Parathyroid adenoma (tissue), 2 donors: Measurements from ENCODE around the gene KREMEN1.

ENCODE experiments used
- H2AFZ ChIP-seq: fragments of 300-600 bp; sonication (generic); one replicate; pipeline ENCODE4 v1.7.0; 2017; ENCODE audit warnings: antibody characterized with exemption, mild to moderate bottlenecking
- H3K27ac ChIP-seq: fragments of 300-600 bp; sonication (generic); one replicate; pipeline ENCODE4 v1.7.0; 2017
- H3K27me3 ChIP-seq: fragments of 300-600 bp; sonication (generic); one replicate; pipeline ENCODE4 v1.7.0; 2017; ENCODE audit warnings: low read length; ENCODE audit not compliant: control insufficient read depth, insufficient read depth
- H3K36me3 ChIP-seq: fragments of 300-600 bp; sonication (generic); one replicate; pipeline ENCODE4 v1.7.0; 2017; ENCODE audit warnings: low read length; ENCODE audit not compliant: control insufficient read depth, insufficient read depth
- H3K4me1 ChIP-seq: fragments of 300-600 bp; sonication (generic); one replicate; pipeline ENCODE4 v1.7.0; 2017; ENCODE audit warnings: control low read depth
- H3K4me2 ChIP-seq: fragments of 300-600 bp; sonication (generic); one replicate; pipeline ENCODE4 v1.7.0; 2017; ENCODE audit warnings: low read length
- H3K4me3 ChIP-seq: fragments of 300-600 bp; sonication (generic); one replicate; pipeline ENCODE4 v1.7.0; 2017; ENCODE audit warnings: low read depth, low read length
- H3K79me2 ChIP-seq: fragments of 300-600 bp; sonication (generic); one replicate; pipeline ENCODE4 v1.7.0; 2017; ENCODE audit warnings: control low read depth
- H3K9ac ChIP-seq: fragments of 300-600 bp; sonication (generic); one replicate; pipeline ENCODE4 v1.7.0; 2017; ENCODE audit warnings: mild to moderate bottlenecking
- H3K9me3 ChIP-seq: fragments of 300-600 bp; sonication (generic); one replicate; pipeline ENCODE4 v1.7.0; 2017; ENCODE audit warnings: low read length; ENCODE audit not compliant: control insufficient read depth
- TF ChIP-seq, protein P1 (sequence below): fragments of 300-600 bp; sonication (generic); IDR thresholded peaks from one replicate; pipeline ENCODE4 v1.7.0; 2017; ENCODE audit warnings: antibody characterized with exemption, mild to moderate bottlenecking
- donor health status: primary hyperparathyroidism.

Gene KREMEN1

DNA sequence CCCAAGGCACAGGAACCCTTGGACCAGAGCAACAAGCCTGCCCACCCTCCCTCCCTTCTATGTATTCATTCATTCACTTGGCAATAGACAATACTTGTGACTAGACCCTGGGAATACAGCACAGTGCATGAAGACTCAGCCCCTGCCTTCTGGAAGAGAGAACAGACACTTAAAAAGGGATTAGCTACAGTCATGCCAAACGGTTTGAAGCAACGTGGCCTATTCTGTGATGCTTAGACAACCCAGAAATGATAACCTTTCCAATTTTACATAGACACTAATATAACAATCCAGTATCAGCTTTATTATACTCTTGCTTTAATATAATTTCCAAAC, 52.6 kb downstream of the KREMEN1 start:
- Histone ChIP-seq H3K4me3 (no peak overlapping the region), H3K27me3 (no peaks in the 10 kb centered on the region), H3K27ac (no peak overlapping the region), H3K79me2 (no peaks in the 10 kb centered on the region), H2AFZ (no peak overlapping the region), H3K4me1 (no peaks in the 10 kb centered on the region), H3K9ac (no peak overlapping the region), H3K36me3 (no peaks in the 10 kb centered on the region), H3K9me3 (no peaks in the 10 kb centered on the region), H3K4me2 (no peak overlapping the region)
- TF ChIP-seq, protein P1, sequence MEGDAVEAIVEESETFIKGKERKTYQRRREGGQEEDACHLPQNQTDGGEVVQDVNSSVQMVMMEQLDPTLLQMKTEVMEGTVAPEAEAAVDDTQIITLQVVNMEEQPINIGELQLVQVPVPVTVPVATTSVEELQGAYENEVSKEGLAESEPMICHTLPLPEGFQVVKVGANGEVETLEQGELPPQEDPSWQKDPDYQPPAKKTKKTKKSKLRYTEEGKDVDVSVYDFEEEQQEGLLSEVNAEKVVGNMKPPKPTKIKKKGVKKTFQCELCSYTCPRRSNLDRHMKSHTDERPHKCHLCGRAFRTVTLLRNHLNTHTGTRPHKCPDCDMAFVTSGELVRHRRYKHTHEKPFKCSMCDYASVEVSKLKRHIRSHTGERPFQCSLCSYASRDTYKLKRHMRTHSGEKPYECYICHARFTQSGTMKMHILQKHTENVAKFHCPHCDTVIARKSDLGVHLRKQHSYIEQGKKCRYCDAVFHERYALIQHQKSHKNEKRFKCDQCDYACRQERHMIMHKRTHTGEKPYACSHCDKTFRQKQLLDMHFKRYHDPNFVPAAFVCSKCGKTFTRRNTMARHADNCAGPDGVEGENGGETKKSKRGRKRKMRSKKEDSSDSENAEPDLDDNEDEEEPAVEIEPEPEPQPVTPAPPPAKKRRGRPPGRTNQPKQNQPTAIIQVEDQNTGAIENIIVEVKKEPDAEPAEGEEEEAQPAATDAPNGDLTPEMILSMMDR: no peak

DNA sequence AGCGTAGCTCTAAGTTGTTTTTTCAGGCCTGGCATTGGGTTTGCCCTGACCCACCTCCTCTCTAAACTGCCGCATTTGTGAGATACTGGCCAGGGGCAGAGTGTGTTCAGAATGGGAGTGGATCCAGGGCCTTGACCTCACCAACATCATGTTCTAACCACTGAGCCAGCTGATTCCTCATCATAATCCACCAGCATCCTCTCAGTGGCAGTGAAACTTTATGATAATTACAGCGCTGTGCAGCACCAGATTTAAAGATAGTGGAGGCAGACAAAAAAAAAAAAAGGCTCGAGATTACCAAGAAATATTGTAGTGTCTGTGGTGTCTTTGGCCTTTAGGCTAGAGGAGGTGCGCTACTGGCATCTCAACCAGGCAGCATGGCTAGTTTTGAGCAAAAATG, 53.0 kb downstream of the KREMEN1 start:
- no peaks in the 10 kb centered on the region for H3K27me3 ChIP-seq
- H3K27ac ChIP-seq: no peak overlapping the region
- H3K79me2 ChIP-seq: no peaks in the 10 kb centered on the region
- no peaks in the 10 kb centered on the region for H3K9me3 ChIP-seq
- H3K4me1 ChIP-seq: no peaks in the 10 kb centered on the region
- H3K36me3 ChIP-seq: no peaks in the 10 kb centered on the region
- H2AFZ ChIP-seq: no peak overlapping the region
- H3K4me2 ChIP-seq: no peak overlapping the region
- no peak overlapping the region for H3K9ac ChIP-seq
- no peak overlapping the region for H3K4me3 ChIP-seq
- TF ChIP-seq, protein P1: no peak

DNA sequence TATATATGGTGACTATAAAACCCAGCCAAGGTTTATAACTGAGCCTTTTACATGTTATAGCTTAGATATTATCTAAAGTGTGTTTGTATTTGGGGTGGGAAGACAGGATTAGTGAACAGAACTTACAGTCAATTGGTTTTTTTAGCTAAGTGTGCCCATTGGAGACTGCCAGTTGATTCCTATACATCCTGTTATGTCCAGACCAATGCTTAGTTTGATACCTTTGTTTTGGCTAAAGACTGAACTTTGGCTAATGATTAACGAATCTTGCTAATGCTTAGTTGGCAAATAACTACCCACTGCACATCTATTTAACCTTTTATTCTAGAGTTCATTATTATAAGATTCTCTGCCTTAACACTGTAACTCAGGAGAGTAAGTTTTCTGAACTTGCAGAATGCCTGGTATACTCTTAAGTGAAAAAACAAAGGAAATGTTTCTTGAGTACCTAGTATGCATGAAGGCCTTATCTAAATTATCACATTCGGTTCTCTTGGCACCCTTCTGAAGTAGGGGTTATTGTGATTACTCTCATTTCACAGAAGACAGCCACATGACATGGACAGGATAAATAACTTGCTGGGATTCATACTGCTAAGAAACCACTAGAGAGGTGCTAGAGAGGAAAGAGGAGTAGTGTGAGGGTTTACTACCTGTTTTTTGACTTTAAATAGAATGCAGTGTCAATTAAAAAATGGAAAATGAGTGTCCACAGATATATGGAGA, 54.0 kb downstream of the KREMEN1 start:
- no peak overlapping the region for H3K27ac ChIP-seq
- H3K4me1 ChIP-seq: no peaks in the 10 kb centered on the region
- TF ChIP-seq, protein P1: no peak
- no peak overlapping the region for H3K9ac ChIP-seq
- H3K27me3 ChIP-seq: no peaks in the 10 kb centered on the region
- no peaks in the 10 kb centered on the region for H3K36me3 ChIP-seq
- no peak overlapping the region for H2AFZ ChIP-seq
- H3K9me3 ChIP-seq: no peaks in the 10 kb centered on the region
- H3K4me2 ChIP-seq: no peak overlapping the region
- no peak overlapping the region for H3K4me3 ChIP-seq
- no peaks in the 10 kb centered on the region for H3K79me2 ChIP-seq

DNA sequence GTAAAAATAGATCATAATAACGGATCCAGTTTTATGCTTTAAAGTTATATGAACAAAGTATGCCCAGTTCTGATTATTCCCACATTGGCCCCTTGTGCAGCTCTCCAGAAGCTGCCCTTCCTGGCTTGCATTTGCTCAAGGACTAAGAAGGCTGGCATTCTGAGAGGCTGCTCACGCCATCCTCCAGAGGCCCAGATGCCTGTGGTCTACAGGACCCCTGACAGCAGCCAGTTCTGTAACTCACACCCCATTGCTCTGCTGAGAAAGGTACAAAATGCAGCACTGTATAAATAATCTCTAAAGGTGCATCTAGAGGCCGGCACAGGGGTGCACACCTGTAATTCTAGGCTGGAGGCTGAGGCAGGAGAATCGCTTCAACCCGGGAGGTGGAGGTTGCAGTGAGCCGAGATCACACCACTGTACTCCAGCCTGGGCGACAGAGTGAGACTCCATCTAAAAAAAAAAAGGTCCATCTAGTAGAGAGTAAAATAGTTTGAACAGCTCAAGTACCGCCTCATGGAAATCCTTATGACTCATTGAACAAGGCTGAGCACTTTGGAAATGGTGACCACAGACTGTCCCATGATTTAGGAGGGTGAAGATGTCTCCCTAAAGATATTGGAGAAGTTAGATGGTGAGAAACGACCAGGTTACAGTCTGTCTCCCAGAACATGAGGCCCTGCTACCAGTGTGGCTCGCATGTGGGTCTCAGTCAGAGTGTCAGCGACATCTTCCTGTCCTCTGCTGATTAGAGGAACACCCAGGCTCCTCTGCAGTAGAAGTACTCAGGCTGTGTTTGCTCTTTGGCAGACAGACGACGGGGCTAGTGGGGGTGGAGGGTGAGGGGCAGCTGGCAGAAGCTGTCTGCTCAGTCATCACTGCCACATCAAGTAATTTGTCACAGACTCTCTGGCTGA, 56.3 kb downstream of the KREMEN1 start:
- H3K27ac ChIP-seq: no peak overlapping the region
- no peak overlapping the region for H2AFZ ChIP-seq
- H3K9me3 ChIP-seq: no peaks in the 10 kb centered on the region
- H3K4me1 ChIP-seq: no peaks in the 10 kb centered on the region
- no peaks in the 10 kb centered on the region for H3K79me2 ChIP-seq
- TF ChIP-seq, protein P1: no peak
- H3K27me3 ChIP-seq: no peaks in the 10 kb centered on the region
- no peaks in the 10 kb centered on the region for H3K36me3 ChIP-seq
- no peak overlapping the region for H3K9ac ChIP-seq
- H3K4me2 ChIP-seq: no peak overlapping the region
- H3K4me3 ChIP-seq: no peak overlapping the region
